GM12865 (cell line): Measurements from ENCODE around the gene AIG1.

Experiments used
- DNase-seq: peaks from one replicate; pipeline ENCODE4 v3.0.0; 2010; ENCODE audit warnings: low read depth
- H3K4me3 ChIP-seq: 2 replicates; pipeline ENCODE4 v1.5.1; 2011; ENCODE audit warnings: mild to moderate bottlenecking, low read depth, low read length, control low read depth
- TF ChIP-seq, protein P1 (sequence below): IDR thresholded peaks from 2 replicates; pipeline ENCODE4 v1.5.1; 2011; ENCODE audit warnings: low read length, control low read depth, low read depth, inconsistent platforms; ENCODE audit not compliant: insufficient read depth; ENCODE audit errors: missing control alignments

AIG1 gene

DNA sequence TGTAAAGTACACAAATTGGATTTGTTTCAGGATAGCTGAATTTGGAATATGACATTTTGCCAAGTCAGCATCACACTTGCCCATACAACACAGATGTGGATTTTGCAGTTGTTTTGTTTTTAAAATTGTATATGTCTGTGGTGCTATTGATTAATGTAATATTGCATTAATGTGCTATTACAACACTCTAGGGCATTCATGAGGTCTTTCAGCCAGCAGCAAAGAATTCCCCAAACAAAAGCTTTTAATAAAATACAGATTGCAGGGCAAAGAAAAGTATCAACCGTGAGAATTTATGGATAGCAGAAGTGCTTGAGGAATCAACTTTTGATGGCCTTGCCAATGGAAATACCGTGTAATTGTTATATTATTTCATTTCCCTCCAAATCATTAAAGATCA is 144.9 kb downstream of the AIG1 start:
- TF ChIP-seq, protein P1, sequence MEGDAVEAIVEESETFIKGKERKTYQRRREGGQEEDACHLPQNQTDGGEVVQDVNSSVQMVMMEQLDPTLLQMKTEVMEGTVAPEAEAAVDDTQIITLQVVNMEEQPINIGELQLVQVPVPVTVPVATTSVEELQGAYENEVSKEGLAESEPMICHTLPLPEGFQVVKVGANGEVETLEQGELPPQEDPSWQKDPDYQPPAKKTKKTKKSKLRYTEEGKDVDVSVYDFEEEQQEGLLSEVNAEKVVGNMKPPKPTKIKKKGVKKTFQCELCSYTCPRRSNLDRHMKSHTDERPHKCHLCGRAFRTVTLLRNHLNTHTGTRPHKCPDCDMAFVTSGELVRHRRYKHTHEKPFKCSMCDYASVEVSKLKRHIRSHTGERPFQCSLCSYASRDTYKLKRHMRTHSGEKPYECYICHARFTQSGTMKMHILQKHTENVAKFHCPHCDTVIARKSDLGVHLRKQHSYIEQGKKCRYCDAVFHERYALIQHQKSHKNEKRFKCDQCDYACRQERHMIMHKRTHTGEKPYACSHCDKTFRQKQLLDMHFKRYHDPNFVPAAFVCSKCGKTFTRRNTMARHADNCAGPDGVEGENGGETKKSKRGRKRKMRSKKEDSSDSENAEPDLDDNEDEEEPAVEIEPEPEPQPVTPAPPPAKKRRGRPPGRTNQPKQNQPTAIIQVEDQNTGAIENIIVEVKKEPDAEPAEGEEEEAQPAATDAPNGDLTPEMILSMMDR = no peak
- H3K4me3 ChIP-seq = no peak overlapping the region
- no peak for DNase-seq

DNA sequence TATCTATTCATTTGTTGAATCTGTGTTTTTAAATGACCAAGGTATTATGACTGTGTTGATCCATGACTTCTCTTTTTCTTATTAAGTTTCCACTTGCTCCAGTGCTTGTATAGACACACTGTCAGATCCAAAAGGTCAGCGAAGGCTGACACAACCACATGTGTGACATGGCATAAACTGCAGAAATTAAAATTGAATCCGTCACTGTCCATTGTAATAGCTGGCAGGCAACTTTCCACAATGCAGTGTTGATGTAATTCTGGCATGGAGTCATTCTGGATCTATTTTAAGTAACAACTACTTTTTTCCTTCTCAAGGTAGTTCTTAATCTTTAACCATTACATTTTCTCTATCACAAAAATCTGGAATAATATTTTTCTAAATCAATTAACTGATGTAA is 145.3 kb downstream of the AIG1 start:
- no peak for DNase-seq
- no peak overlapping the region for H3K4me3 ChIP-seq
- TF ChIP-seq, protein P1 = no peak

DNA sequence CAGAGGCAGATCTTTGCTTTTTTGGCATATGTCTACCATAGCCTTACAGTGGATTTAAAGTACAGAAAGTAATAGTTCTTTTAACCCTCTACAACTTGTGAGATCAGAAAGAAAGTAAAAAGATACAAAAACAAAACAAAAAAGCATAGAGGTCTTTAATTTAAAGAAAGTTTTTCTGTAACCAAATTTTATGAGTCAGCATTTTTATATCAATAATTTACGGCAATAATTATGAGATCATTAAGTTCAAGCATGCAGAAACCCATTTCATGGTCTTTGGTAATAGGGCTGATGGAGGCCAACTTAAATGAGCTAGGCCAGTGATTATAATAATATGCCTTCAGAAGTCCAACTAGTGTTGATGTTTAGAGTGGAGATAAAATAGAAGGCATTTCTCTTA is 145.9 kb downstream of the AIG1 start:
- no peak for DNase-seq
- TF ChIP-seq, protein P1 = no peak
- H3K4me3 ChIP-seq = no peak overlapping the region

DNA sequence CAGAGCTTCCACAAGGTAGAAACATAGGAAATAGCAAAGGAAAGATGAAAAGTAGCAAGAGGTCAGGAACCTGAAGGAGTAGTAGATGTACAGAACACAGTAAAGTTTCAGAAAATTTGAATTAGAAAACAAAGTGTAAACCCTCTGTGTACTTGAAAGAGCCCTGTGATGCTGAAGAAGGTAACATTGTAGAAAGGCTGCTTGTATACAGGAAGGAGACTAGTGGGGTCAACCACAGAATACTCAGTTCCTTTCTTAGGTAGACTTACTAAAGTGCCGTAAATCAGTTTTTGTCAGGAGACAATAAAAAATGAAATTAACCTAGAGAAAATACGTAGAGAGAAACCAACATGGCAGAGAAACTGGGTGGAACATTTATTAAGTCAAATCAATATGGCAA is 149.7 kb downstream of the AIG1 start:
- H3K4me3 ChIP-seq = no peak overlapping the region
- no peak for DNase-seq
- TF ChIP-seq, protein P1 = no peak

DNA sequence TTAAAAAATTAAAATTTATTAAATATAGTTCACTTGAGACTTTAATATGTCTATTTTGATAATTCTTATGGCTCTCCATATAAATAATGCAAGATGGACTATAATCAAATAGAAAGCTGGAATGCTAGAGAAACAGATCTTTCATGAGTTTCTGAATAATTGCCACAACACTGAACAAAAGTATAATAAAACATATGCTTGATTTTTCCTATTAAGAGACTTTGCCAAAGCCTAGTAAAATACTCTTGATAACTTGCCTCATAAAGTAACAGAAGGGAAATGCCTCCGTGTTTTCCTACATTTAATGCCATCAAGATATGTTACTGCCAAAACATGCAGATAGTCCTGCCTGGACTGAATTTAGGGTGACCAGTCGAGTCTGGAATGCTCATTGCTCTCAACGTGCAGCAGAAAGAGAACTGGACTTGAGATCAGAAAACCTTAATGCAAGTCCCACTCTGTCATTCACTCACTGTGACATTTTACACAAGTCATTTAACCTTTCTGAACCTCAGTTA is 153.2 kb downstream of the AIG1 start:
- H3K4me3 ChIP-seq = no peak overlapping the region
- TF ChIP-seq, protein P1 = no peak
- DNase-seq = no peak

DNA sequence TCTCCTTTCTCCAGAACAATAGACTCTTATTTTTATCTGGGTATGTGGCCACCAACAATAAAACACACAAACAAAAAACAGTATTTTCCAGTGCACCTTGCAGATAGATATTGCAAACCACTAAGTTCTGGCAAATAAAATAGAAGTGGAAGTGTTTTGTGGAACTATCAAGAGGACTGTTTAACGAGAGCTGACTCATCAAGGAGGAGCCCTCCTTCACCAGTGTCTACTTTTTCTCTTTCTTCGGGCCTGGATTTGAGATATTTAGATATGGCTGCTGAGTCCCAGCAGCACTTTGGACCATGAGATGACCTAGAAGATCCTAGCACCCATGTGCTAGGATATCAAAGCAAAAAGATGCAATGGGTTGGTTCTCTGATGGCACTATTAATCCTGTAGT is 154.7 kb downstream of the AIG1 start:
- TF ChIP-seq, protein P1 = no peak
- H3K4me3 ChIP-seq = no peak overlapping the region
- DNase-seq = no peak

DNA sequence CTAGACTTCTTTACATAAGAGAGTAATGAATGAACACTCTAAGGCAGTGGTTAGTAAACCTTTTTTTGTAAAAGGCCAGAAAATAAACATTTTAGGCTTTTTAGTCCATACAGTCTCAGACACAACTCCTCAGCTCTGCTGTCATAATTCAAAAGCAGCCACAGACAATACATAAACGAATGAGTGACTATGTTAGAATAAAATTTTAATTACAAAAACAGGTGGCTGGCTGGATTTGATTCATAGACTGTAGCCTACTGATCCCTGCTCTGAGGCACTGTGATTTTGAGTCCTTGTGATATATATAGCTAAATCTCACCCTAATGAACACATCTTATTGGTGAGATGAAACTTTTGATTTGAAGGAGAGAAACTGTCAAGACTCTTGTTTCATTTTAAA is 155.1 kb downstream of the AIG1 start:
- TF ChIP-seq, protein P1 = no peak
- H3K4me3 ChIP-seq = no peak overlapping the region
- DNase-seq = no peak
